ENCODE results near the gene KCNJ15.

KCNJ15 gene

GRCh38 chr21:38282921-38283320, 26.1 kb downstream of the KCNJ15 start:
- no peak overlapping the region for H2AFZ ChIP-seq (ENCODE audit: low read length)
- no peaks in the 10 kb centered on the region for H3K9me3 ChIP-seq (replicated peaks in 1 of 2; ENCODE audit: control insufficient read depth in 2 of 2, insufficient read depth in 1 of 2, low read depth in 1 of 2, low read length in 2 of 2)
- no peak overlapping the region for H2BK12ac ChIP-seq (ENCODE audit: low read length)
- H3K4ac ChIP-seq (ENCODE audit: low read length): no peak overlapping the region
- no peak overlapping the region for H4K8ac ChIP-seq (ENCODE audit: low read depth, low read length)
- peaks cover 0 to 3% (median 0%) of the 10 kb centered on the region in 3 experiments for H3K27me3 ChIP-seq (ENCODE audit: control insufficient read depth in 3 of 3, insufficient read depth in 3 of 3, low read depth in 1 of 3, low read length in 3 of 3)
- H4K91ac ChIP-seq (ENCODE audit: low read depth, low read length, poor library complexity): no peak overlapping the region
- no peak overlapping the region for H3K27ac ChIP-seq (replicated peaks; ENCODE audit: low read length)
- H3K4me2 ChIP-seq (ENCODE audit: insufficient read depth, low read length, poor library complexity, severe bottlenecking): no peak overlapping the region
- H2BK120ac ChIP-seq (ENCODE audit: low read depth, low read length): no peak overlapping the region
- no peak overlapping the region for H3K18ac ChIP-seq (ENCODE audit: low read length)
- no peak overlapping the region for H2BK15ac ChIP-seq (ENCODE audit: low read length)
- no peak overlapping the region for H3K23ac ChIP-seq (ENCODE audit: low read depth, low read length, poor library complexity)
- no CpG with 5 or more reads among the region's 3 CpGs for whole genome bisulfite sequencing, 2 donors (ENCODE audit: extremely low coverage in 2 of 2, insufficient read length in 2 of 2, insufficient replicate concordance in 1 of 2)
- no peaks in the 10 kb centered on the region for H3K4me1 ChIP-seq (ENCODE audit: control insufficient read depth in 2 of 2, insufficient read depth in 1 of 2, low read depth in 1 of 2, low read length in 2 of 2)
- no peak overlapping the region for H3K14ac ChIP-seq (ENCODE audit: low read length)
- no peak for DNase-seq (ENCODE audit: low spot score)
- H2BK5ac ChIP-seq (ENCODE audit: low read length): no peak overlapping the region
- no peaks in the 10 kb centered on the region for H3K79me1 ChIP-seq (ENCODE audit: low read depth, low read length)
- H2AK5ac ChIP-seq (ENCODE audit: low read depth, low read length): no peak overlapping the region
- no peaks in the 10 kb centered on the region for H3K36me3 ChIP-seq (replicated peaks in 1 of 2; ENCODE audit: control insufficient read depth in 2 of 2, insufficient read depth in 2 of 2, low read length in 2 of 2)
- no peak overlapping the region for H3K9ac ChIP-seq (ENCODE audit: low read depth, low read length, poor library complexity)
- no peak overlapping the region for H3K4me3 ChIP-seq (ENCODE audit: low read length in 2 of 2)

GRCh38 chr21:38284216-38284615, 27.4 kb downstream of the KCNJ15 start:
- H3K9ac ChIP-seq (ENCODE audit: low read depth, low read length, poor library complexity): no peak overlapping the region
- no peak for DNase-seq (ENCODE audit: low spot score)
- H3K27ac ChIP-seq (replicated peaks; ENCODE audit: low read length): no peak overlapping the region
- H3K4me2 ChIP-seq (ENCODE audit: insufficient read depth, low read length, poor library complexity, severe bottlenecking): no peak overlapping the region
- H4K8ac ChIP-seq (ENCODE audit: low read depth, low read length): no peak overlapping the region
- no peak overlapping the region for H3K18ac ChIP-seq (ENCODE audit: low read length)
- H2AFZ ChIP-seq (ENCODE audit: low read length): no peak overlapping the region
- H3K23ac ChIP-seq (ENCODE audit: low read depth, low read length, poor library complexity): no peak overlapping the region
- H2BK120ac ChIP-seq (ENCODE audit: low read depth, low read length): no peak overlapping the region
- no peaks in the 10 kb centered on the region for H3K9me3 ChIP-seq (replicated peaks in 1 of 2; ENCODE audit: control insufficient read depth in 2 of 2, insufficient read depth in 1 of 2, low read depth in 1 of 2, low read length in 2 of 2)
- no peak overlapping the region for H2AK5ac ChIP-seq (ENCODE audit: low read depth, low read length)
- no peak overlapping the region for H2BK5ac ChIP-seq (ENCODE audit: low read length)
- no peak overlapping the region for H3K4ac ChIP-seq (ENCODE audit: low read length)
- no peaks in the 10 kb centered on the region for H3K36me3 ChIP-seq (replicated peaks in 1 of 2; ENCODE audit: control insufficient read depth in 2 of 2, insufficient read depth in 2 of 2, low read length in 2 of 2)
- no peak overlapping the region for H3K14ac ChIP-seq (ENCODE audit: low read length)
- no peaks in the 10 kb centered on the region for H3K4me1 ChIP-seq (ENCODE audit: control insufficient read depth in 2 of 2, insufficient read depth in 1 of 2, low read depth in 1 of 2, low read length in 2 of 2)
- no peak overlapping the region for H2BK15ac ChIP-seq (ENCODE audit: low read length)
- H2BK12ac ChIP-seq (ENCODE audit: low read length): no peak overlapping the region
- H3K79me1 ChIP-seq (ENCODE audit: low read depth, low read length): no peaks in the 10 kb centered on the region
- no peak overlapping the region for H3K4me3 ChIP-seq (ENCODE audit: low read length in 2 of 2)
- H4K91ac ChIP-seq (ENCODE audit: low read depth, low read length, poor library complexity): no peak overlapping the region
- WGBS, 2 donors (ENCODE audit: extremely low coverage in 2 of 2, insufficient read length in 2 of 2, insufficient replicate concordance in 1 of 2): no CpG with 5 or more reads among the region's 6 CpGs
- peaks cover 0 to 1% (median 0%) of the 10 kb centered on the region in 3 experiments for H3K27me3 ChIP-seq (ENCODE audit: control insufficient read depth in 3 of 3, insufficient read depth in 3 of 3, low read depth in 1 of 3, low read length in 3 of 3)

GRCh38 chr21:38286739-38287471, 30.1 kb downstream of the KCNJ15 start:
- Histone ChIP-seq H3K9ac (ENCODE audit: low read depth, low read length, poor library complexity) (no peak overlapping the region), H3K36me3 (replicated peaks in 1 of 2; ENCODE audit: control insufficient read depth in 2 of 2, insufficient read depth in 2 of 2, low read length in 2 of 2) (no peaks in the 10 kb centered on the region), H3K79me1 (ENCODE audit: low read depth, low read length) (no peaks in the 10 kb centered on the region), H2BK5ac (ENCODE audit: low read length) (no peak overlapping the region), H3K23ac (ENCODE audit: low read depth, low read length, poor library complexity) (no peak overlapping the region), H3K4me1 (ENCODE audit: control insufficient read depth in 2 of 2, insufficient read depth in 1 of 2, low read depth in 1 of 2, low read length in 2 of 2) (no peaks in the 10 kb centered on the region), H2AK5ac (ENCODE audit: low read depth, low read length) (no peak overlapping the region), H2AFZ (ENCODE audit: low read length) (no peak overlapping the region), H3K4ac (ENCODE audit: low read length) (no peak overlapping the region), H3K4me3 (ENCODE audit: low read length in 2 of 2) (no peak overlapping the region), H2BK15ac (ENCODE audit: low read length) (no peak overlapping the region), H4K91ac (ENCODE audit: low read depth, low read length, poor library complexity) (no peak overlapping the region), H2BK120ac (ENCODE audit: low read depth, low read length) (no peak overlapping the region), H3K27ac (replicated peaks; ENCODE audit: low read length) (no peak overlapping the region), H3K4me2 (ENCODE audit: insufficient read depth, low read length, poor library complexity, severe bottlenecking) (no peak overlapping the region), H2BK12ac (ENCODE audit: low read length) (no peak overlapping the region), H4K8ac (ENCODE audit: low read depth, low read length) (no peak overlapping the region), H3K18ac (ENCODE audit: low read length) (no peak overlapping the region), H3K9me3 (replicated peaks in 1 of 2; ENCODE audit: control insufficient read depth in 2 of 2, insufficient read depth in 1 of 2, low read depth in 1 of 2, low read length in 2 of 2) (no peaks in the 10 kb centered on the region), H3K14ac (ENCODE audit: low read length) (no peak overlapping the region), H3K27me3 (ENCODE audit: control insufficient read depth in 3 of 3, insufficient read depth in 3 of 3, low read depth in 1 of 3, low read length in 3 of 3) (no peaks in the 10 kb centered on the region)
- no peak for DNase-seq (ENCODE audit: low spot score)
- no CpG with 5 or more reads among the region's 3 CpGs for WGBS, 2 donors (ENCODE audit: extremely low coverage in 2 of 2, insufficient read length in 2 of 2, insufficient replicate concordance in 1 of 2)

- Histone ChIP-seq H2BK120ac (ENCODE audit: low read depth, low read length) (no peak overlapping the region), H3K4ac (ENCODE audit: low read length) (no peak overlapping the region), H3K23ac (ENCODE audit: low read depth, low read length, poor library complexity) (no peak overlapping the region), H3K14ac (ENCODE audit: low read length) (no peak overlapping the region), H2BK5ac (ENCODE audit: low read length) (no peak overlapping the region), H3K4me3 (ENCODE audit: low read length in 2 of 2) (no peak overlapping the region), H3K4me2 (ENCODE audit: insufficient read depth, low read length, poor library complexity, severe bottlenecking) (no peak overlapping the region), H3K18ac (ENCODE audit: low read length) (no peak overlapping the region), H2AK5ac (ENCODE audit: low read depth, low read length) (no peak overlapping the region), H3K27me3 (ENCODE audit: control insufficient read depth in 3 of 3, insufficient read depth in 3 of 3, low read depth in 1 of 3, low read length in 3 of 3) (no peaks in the 10 kb centered on the region), H3K27ac (replicated peaks; ENCODE audit: low read length) (no peak overlapping the region), H2BK12ac (ENCODE audit: low read length) (no peak overlapping the region), H3K79me1 (ENCODE audit: low read depth, low read length) (no peaks in the 10 kb centered on the region), H3K9me3 (replicated peaks in 1 of 2; ENCODE audit: control insufficient read depth in 2 of 2, insufficient read depth in 1 of 2, low read depth in 1 of 2, low read length in 2 of 2) (no peaks in the 10 kb centered on the region), H2BK15ac (ENCODE audit: low read length) (no peak overlapping the region), H4K8ac (ENCODE audit: low read depth, low read length) (no peak overlapping the region), H2AFZ (ENCODE audit: low read length) (no peak overlapping the region), H3K9ac (ENCODE audit: low read depth, low read length, poor library complexity) (no peak overlapping the region), H3K4me1 (ENCODE audit: control insufficient read depth in 2 of 2, insufficient read depth in 1 of 2, low read depth in 1 of 2, low read length in 2 of 2) (no peaks in the 10 kb centered on the region), H3K36me3 (replicated peaks in 1 of 2; ENCODE audit: control insufficient read depth in 2 of 2, insufficient read depth in 2 of 2, low read length in 2 of 2) (no peaks in the 10 kb centered on the region), H4K91ac (ENCODE audit: low read depth, low read length, poor library complexity) (no peak overlapping the region)
- DNase-seq (ENCODE audit: low spot score): no peak
- WGBS, 2 donors (ENCODE audit: extremely low coverage in 2 of 2, insufficient read length in 2 of 2, insufficient replicate concordance in 1 of 2): no CpG with 5 or more reads among the region's 1 CpG
Observed at GRCh38 chr21:38287476-38287875, 30.7 kb downstream of the KCNJ15 start.
